A673 (cell line): Measurements from ENCODE around the gene MVB12A.

ENCODE experiments used
- CTCF ChIP-seq: fragments of 300-800, 200-600 bp; sonication (generic); conservative IDR thresholded peaks from 2 replicates; pipeline ENCODE4 v1.5.1; 2017; ENCODE audit warnings: low read depth, mild to moderate bottlenecking, antibody characterized with exemption, low read length, moderate library complexity, mixed read lengths
- EZH2 ChIP-seq: fragments of 200-600 bp; sonication (generic); IDR thresholded peaks from 2 replicates; pipeline ENCODE4 v1.6.1; 2017; ENCODE audit warnings: borderline replicate concordance, low read depth, mild to moderate bottlenecking, mixed read lengths, antibody characterized with exemption, low read length; ENCODE audit not compliant: poor library complexity, severe bottlenecking

GRCh38 chr19:17420475-17420924, 653 bp downstream of the MVB12A start:
- TF ChIP-seq CTCF, result no peak
- no peak for TF ChIP-seq EZH2
